ENCODE measurements around the gene ARID3C. TPM values are rescaled to one million over a fixed set of nuclear protein-coding genes. Genes with fewer than 3 reads are reported as not detected.
A peak's percentile ranks its signal among the peaks of the same experiment; 100 is the strongest.

Gene ARID3C
- total and polyA plus RNA-seq, 10 donors = not detected

DNA sequence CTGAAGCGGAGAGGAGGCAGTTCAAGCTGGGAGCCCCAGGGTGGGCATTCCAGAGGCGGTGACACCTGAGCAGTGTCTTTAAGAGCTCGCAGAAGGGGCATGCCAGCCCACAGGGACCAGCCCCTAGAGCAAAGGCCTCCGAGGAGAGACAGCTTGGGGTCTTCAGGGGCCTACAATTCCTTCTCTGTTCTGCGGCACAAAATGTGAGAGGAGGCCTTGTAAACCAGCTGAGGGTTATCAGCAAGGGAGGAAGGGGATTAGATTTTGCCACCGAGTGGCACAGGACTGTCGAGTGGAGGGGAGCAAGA is 9.2 kb upstream of the ARID3C start:
- intact Hi-C loops (cut with DNase I; ENCODE audit: low total_unique reads) = no loop called here
- H3K36me3 ChIP-seq = peaks cover 0 to 13% (median 3%) of the 10 kb centered on the region in 6 donors
- H3K4me1 ChIP-seq = peaks cover 0 to 49% (median 37%) of the 10 kb centered on the region in 6 donors
- H3K27me3 ChIP-seq (replicated peaks in 1 of 7) = no peaks in the 10 kb centered on the region
- TF ChIP-seq POLR2A (IDR thresholded peaks at IDR 0.05) (no peak), POLR2AphosphoS5 (IDR thresholded peaks at IDR 0.05) (no peak)
- TF ChIP-seq, protein P1, sequence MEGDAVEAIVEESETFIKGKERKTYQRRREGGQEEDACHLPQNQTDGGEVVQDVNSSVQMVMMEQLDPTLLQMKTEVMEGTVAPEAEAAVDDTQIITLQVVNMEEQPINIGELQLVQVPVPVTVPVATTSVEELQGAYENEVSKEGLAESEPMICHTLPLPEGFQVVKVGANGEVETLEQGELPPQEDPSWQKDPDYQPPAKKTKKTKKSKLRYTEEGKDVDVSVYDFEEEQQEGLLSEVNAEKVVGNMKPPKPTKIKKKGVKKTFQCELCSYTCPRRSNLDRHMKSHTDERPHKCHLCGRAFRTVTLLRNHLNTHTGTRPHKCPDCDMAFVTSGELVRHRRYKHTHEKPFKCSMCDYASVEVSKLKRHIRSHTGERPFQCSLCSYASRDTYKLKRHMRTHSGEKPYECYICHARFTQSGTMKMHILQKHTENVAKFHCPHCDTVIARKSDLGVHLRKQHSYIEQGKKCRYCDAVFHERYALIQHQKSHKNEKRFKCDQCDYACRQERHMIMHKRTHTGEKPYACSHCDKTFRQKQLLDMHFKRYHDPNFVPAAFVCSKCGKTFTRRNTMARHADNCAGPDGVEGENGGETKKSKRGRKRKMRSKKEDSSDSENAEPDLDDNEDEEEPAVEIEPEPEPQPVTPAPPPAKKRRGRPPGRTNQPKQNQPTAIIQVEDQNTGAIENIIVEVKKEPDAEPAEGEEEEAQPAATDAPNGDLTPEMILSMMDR (IDR thresholded peaks at IDR 0.05 in 8 of 11, conservative IDR thresholded peaks at IDR 0.05 in 3 of 11) = no peak
- WGBS, 5 donors = 21 to 38% (median 22%) methylated on average over 7 of the region's 7 CpGs
- no peak for DNase-seq
- H3K27ac ChIP-seq = peak overlapping the region; percentile 80 to 95 (median 90)
- peak overlapping the region; percentile 66 to 95 (median 72) for H3K4me3 ChIP-seq
- H3K9me3 ChIP-seq = no peaks in the 10 kb centered on the region

DNA sequence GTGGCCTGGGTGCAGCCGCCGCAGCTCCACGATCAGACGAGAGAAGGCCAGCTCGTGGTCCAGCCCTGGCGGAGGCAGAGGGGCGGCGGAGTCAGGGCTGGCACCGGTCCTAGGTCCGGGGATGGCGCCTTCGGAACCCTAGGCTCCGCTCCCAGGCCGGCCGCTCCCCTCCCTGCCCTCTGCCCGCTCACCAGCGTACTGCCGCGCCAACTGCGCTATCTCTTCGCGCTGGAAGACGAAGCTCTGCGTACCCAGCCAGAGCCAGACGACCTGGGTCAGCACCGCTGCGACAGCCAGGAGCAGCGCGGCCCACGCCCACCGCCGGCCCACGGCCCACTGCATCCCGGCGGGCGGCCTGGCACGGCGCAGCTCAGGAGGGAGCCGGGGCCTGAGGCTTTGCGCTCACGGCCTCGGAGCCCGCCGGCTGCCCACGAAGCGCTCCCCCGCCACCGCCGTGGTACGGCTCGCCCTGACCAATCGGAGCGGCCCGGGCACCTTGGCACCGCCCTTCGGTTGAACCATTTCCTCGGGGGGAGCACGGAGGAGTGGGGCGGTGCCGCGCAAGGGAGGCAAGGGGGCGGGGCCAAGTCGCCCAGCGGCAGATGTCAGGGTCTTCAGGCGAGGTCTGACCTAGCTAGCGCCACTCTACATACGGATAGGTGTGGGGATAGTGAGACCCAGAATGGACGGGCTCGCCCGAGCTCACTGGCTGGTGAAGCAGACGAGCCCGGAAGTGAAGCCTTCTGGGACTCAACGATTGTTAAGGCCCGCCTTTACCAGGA is 8.7 kb upstream of the ARID3C start, which contains the start of gene SIGMAR1:
SIGMAR1 (minus strand) TSS at position 432 of the 782 bp plus-strand sequence; CDS start at position 342, 90 bp downstream.
- H3K27me3 ChIP-seq (replicated peaks in 1 of 7) = no peaks in the 10 kb centered on the region
- peak within 1 kb of the TSS; percentile 80 to 95 (median 90) for H3K27ac ChIP-seq
- TF ChIP-seq POLR2A (IDR thresholded peaks at IDR 0.05) = peak in 1 of 3 donors; percentile 72
- TF ChIP-seq, protein P1 (IDR thresholded peaks at IDR 0.05 in 8 of 11, conservative IDR thresholded peaks at IDR 0.05 in 3 of 11) = peak in 7 of 11 experiments; percentile 7 to 20 (median 16)
- TF ChIP-seq POLR2AphosphoS5 (IDR thresholded peaks at IDR 0.05) = peak; percentile 93 to 95 (median 95)
- intact Hi-C loops (cut with DNase I; ENCODE audit: low total_unique reads) = no loop called here
- H3K36me3 ChIP-seq = peaks cover 0 to 13% (median 3%) of the 10 kb centered on the region in 6 donors
- H3K9me3 ChIP-seq = no peaks in the 10 kb centered on the region
- H3K4me3 ChIP-seq = peak within 1 kb of the TSS; percentile 66 to 95 (median 72)
- 0 to 1% (median 1%) methylated on average over 32 to 74 of the region's 74 CpGs for WGBS, 5 donors
- peaks cover 0 to 49% (median 37%) of the 10 kb centered on the region in 6 donors for H3K4me1 ChIP-seq
- DNase-seq = peak; percentile 98

DNA sequence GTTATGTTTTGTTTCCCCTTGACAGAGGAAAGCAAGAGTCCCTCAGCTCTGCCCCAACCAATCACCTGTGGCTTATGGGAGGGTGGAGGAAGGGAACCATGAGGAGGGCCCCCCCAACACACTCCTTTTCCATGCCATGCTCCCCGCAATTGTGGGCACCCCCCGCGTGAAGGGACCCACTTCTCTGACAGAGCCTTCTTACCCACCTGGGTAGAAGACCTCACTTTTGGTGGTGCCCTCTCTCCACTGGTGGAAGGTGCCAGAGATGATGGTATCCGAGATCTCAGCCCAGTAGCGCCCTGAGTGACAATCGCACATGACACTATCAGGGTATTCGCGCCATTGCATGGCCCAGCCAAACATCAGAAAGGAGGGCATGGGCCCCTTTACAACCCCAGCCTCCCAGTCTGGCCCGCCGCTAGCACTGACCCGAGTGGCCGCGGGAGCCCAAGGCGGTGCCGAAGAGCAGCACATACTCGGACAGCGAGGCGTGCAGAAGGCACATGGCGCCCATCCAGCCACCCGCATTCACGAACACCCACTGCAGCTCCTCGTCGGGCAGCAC is 8.0 kb upstream of the ARID3C start:
- no peak for DNase-seq
- WGBS, 5 donors = 8 to 23% (median 12%) methylated on average over 5 to 23 of the region's 23 CpGs
- Histone ChIP-seq H3K27ac (peak overlapping the region; percentile 80 to 95 (median 90)), H3K9me3 (no peaks in the 10 kb centered on the region), H3K27me3 (replicated peaks in 1 of 7) (no peaks in the 10 kb centered on the region), H3K36me3 (peaks cover 0 to 13% (median 3%) of the 10 kb centered on the region in 6 donors), H3K4me1 (peaks cover 0 to 49% (median 37%) of the 10 kb centered on the region in 6 donors), H3K4me3 (peak overlapping the region; percentile 66 to 95 (median 72))
- TF ChIP-seq POLR2A (IDR thresholded peaks at IDR 0.05) = no peak
- no peak for TF ChIP-seq POLR2AphosphoS5 (IDR thresholded peaks at IDR 0.05)
- TF ChIP-seq, protein P1 (IDR thresholded peaks at IDR 0.05 in 8 of 11, conservative IDR thresholded peaks at IDR 0.05 in 3 of 11) = no peak
- intact Hi-C loops (cut with DNase I; ENCODE audit: low total_unique reads) = no loop called here

DNA sequence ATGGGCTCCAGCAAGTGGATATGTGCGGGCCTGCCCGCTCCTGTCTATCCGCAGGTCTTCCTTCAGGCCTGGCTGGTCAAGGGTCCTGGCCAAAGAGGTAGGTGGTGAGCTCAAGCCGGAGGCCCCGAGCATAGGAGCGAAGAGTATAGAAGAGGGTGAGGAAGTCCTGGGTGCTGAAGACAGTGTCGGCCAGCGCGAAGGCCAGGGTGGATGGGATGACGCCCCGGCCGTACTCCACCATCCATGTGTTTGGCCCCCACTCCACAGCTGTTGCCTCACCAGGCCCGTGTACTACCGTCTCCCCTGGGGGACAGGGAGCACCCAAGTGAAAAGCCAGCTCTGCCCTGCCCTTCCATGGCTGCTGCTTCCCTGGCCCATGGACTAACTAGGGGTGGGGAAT is 6.7 kb upstream of the ARID3C start:
- DNase-seq = no peak
- no peak overlapping the region for H3K4me3 ChIP-seq
- intact Hi-C loops (cut with DNase I; ENCODE audit: low total_unique reads) = no loop called here
- H3K36me3 ChIP-seq = peaks cover 0 to 13% (median 3%) of the 10 kb centered on the region in 6 donors
- no peaks in the 10 kb centered on the region for H3K9me3 ChIP-seq
- WGBS, 5 donors = 91 to 97% (median 95%) methylated on average over 13 to 14 of the region's 14 CpGs
- H3K27me3 ChIP-seq (replicated peaks in 1 of 7) = peaks cover 0 to 5% (median 2%) of the 10 kb centered on the region in 7 donors
- H3K27ac ChIP-seq = no peak overlapping the region
- peaks cover 0 to 49% (median 37%) of the 10 kb centered on the region in 6 donors for H3K4me1 ChIP-seq
- TF ChIP-seq POLR2A (IDR thresholded peaks at IDR 0.05) (no peak), POLR2AphosphoS5 (IDR thresholded peaks at IDR 0.05) (no peak)

All from spleen (tissue), 11 donors.